GM10266 (cell line): ENCODE measurements around the gene TNC.

Experiments
- DNase-seq: peaks from one replicate; pipeline ENCODE4 v3.0.0; 2012; ENCODE audit errors: extremely low spot score
- CTCF ChIP-seq: IDR thresholded peaks from 2 replicates; pipeline ENCODE4 v1.5.1; 2012; ENCODE audit warnings: mild to moderate bottlenecking, low read depth; ENCODE audit not compliant: control insufficient read depth, insufficient read depth; ENCODE audit errors: missing control alignments

TNC gene

GRCh38 chr9:115144706-115145105 lies 26.7 kb upstream of the TNC start:
- DNase-seq: no peak
- no peak for TF ChIP-seq CTCF

DNA sequence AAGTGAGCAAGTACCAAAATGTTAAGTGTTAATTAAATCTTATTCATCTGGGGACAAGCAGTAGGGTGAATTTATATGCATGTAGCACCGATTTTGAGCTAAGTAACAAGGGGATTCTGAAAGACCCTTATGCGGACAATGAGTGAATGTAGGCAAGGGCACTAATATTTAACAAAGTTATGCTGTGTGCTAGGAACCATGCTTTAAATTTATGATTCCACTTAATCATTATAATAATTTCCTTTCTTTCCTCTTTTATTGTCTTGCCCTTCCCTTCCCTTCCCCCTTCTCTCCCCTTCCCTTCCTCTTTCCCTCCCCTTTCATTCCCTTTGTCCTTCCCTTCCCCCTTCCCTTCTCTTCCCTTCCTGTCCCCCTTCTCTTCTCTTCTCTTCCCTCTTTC lies 25.7 kb upstream of the TNC start:
- no peak for DNase-seq

GRCh38 chr9:115142517-115143270 lies 24.7 kb upstream of the TNC start:
- DNase-seq: no peak
- TF ChIP-seq CTCF: no peak

More for the DNA sequence above, 25.7 kb upstream of the TNC start:
- no peak for TF ChIP-seq CTCF

GRCh38 chr9:115142090-115142489 lies 24.1 kb upstream of the TNC start:
- no peak for DNase-seq
- no peak for TF ChIP-seq CTCF

GRCh38 chr9:115141612-115142011 lies 23.7 kb upstream of the TNC start:
- TF ChIP-seq CTCF: no peak
- no peak for DNase-seq

DNA sequence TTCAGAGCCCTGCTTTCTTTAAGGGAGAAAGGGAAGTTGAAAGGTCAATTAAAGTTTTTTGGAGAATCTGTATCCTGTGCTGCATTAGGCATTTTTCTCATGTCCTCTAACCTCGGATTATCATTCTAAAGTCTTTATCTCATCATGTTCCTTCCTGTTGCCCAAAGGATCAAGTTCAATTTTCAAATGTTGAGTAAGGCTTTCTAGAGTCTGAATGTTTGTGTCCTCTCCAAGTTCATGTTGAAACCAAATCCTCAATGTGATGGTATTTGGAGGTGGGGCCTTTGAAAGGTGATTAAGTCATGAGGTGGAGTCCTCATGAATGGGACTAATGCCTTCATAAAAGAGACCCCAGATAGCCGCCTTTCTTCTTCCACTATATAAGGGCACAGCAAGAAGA lies 20.2 kb upstream of the TNC start:
- DNase-seq: no peak
- TF ChIP-seq CTCF: no peak

- DNase-seq: no peak
- TF ChIP-seq CTCF: no peak
These were observed 19.6 kb upstream of the TNC start for GRCh38 chr9:115137526-115137925.
